Testis (tissue), 3 donors: ENCODE results near the gene TFPI2. TPM values are rescaled to one million over a fixed set of nuclear protein-coding genes. Genes with fewer than 3 reads are reported as not detected.

Source experiments
- DNase-seq: peaks from one replicate; pipeline ENCODE4 v3.0.0-alpha.2; 2019
- H3K27ac ChIP-seq, 2 donors: fragments of 200-600 bp; sonication (generic); one replicate each; pipeline ENCODE4 v1.5.1; 2019
- H3K27me3 ChIP-seq: fragments of 200-600 bp; sonication (generic); one replicate; pipeline ENCODE4 v1.5.1; 2019
- H3K36me3 ChIP-seq: fragments of 200-600 bp; sonication (generic); one replicate; pipeline ENCODE4 v1.5.1; 2017; ENCODE audit warnings: low read depth; ENCODE audit errors: missing control alignments
- H3K4me1 ChIP-seq: fragments of 200-600 bp; sonication (generic); one replicate; pipeline ENCODE4 v1.5.1; 2019
- H3K4me3 ChIP-seq, 2 donors: fragments of 200-600 bp; sonication (generic); one replicate each; pipeline ENCODE4 v1.5.1; 2017 to 2019
- H3K9me3 ChIP-seq: fragments of 200-600 bp; sonication (generic); one replicate; pipeline ENCODE4 v1.5.1; 2017
- CTCF ChIP-seq, 3 experiments: fragments of 450-650 bp in 2 of 3; fragments of 200-600 bp in 1 of 3; sonication (generic) in 1 of 3; IDR thresholded peaks; one replicate each; pipeline ENCODE4 v1.5.1; 2016 to 2019; ENCODE audit warnings: antibody characterized with exemption in 3 of 3, mild to moderate bottlenecking in 2 of 3, moderate library complexity in 1 of 3
- POLR2A ChIP-seq: fragments of 450-650 bp; IDR thresholded peaks from one replicate; pipeline ENCODE4 v1.6.1; 2017; ENCODE audit warnings: antibody characterized with exemption, mild to moderate bottlenecking, moderate library complexity
- WGBS, 2 donors: methylation state at CpG; one replicate each; pipeline ENCODE4 v1.1.5; 2018; 5-methylcytosine and 5-hydroxymethylcytosine counted together
- intact Hi-C: fragments of 100-400 bp; cut with DNase I; formaldehyde crosslinking; loops from one replicate; pipeline ENCODE4 v1.15.1; 2023; ENCODE audit warnings: low total_unique reads
- polyA plus RNA-seq: library from polyadenylated mRNA; stranded (reverse); fragments of 350-450 nt; fragmentation: Illumina TruSeq; extraction: RNeasy Lipid Tissue Mini Kit (QIAGEN cat#74804); gene quantifications from one replicate; pipeline ENCODE4 v1.2.3, GENCODE V29; 2014; ENCODE audit warnings: low read depth, low replicate concordance; ENCODE audit not compliant: insufficient read depth
- total RNA-seq, 2 donors: library from RNA; depleted of rRNA; stranded (reverse); fragments of >200 nt; gene quantifications; one replicate each; pipeline ENCODE4 v1.2.3, GENCODE V29; 2016

TFPI2 gene
- total and polyA plus RNA-seq, 3 donors from 2014 or later: 1.3 to 4.6 (median 1.8) TPM

- no peaks in the 10 kb centered on the region for H3K36me3 ChIP-seq
- WGBS, 2 donors: 80 to 84% methylated on average over 3 of the region's 3 CpGs
- no peak for DNase-seq
- no peaks in the 10 kb centered on the region for H3K9me3 ChIP-seq
- TF ChIP-seq CTCF (IDR thresholded peaks at IDR 0.05) (no peak), POLR2A (no peak)
- H3K27me3 ChIP-seq: no peaks in the 10 kb centered on the region
- no peak overlapping the region for H3K27ac ChIP-seq
- H3K4me1 ChIP-seq: no peaks in the 10 kb centered on the region
- H3K4me3 ChIP-seq: no peak overlapping the region
- intact Hi-C loops: no loop called here
Measured at GRCh38 chr7:93883078-93883916, 7.3 kb downstream of the TFPI2 start.

GRCh38 chr7:93882468-93882867 is 8.1 kb downstream of the TFPI2 start:
- Histone ChIP-seq H3K27me3 (no peaks in the 10 kb centered on the region), H3K4me3 (no peak overlapping the region), H3K36me3 (no peaks in the 10 kb centered on the region), H3K27ac (no peak overlapping the region), H3K4me1 (no peaks in the 10 kb centered on the region), H3K9me3 (no peaks in the 10 kb centered on the region)
- no peak for DNase-seq
- TF ChIP-seq CTCF (IDR thresholded peaks at IDR 0.05) (no peak), POLR2A (no peak)
- intact Hi-C loops: no loop called here

GRCh38 chr7:93879356-93879755 is 11.2 kb downstream of the TFPI2 start:
- Histone ChIP-seq H3K27ac (no peak overlapping the region), H3K27me3 (no peaks in the 10 kb centered on the region), H3K36me3 (no peaks in the 10 kb centered on the region), H3K4me3 (no peak overlapping the region), H3K9me3 (no peaks in the 10 kb centered on the region), H3K4me1 (no peaks in the 10 kb centered on the region)
- TF ChIP-seq POLR2A (no peak), CTCF (IDR thresholded peaks at IDR 0.05) (no peak)
- no peak for DNase-seq
- intact Hi-C loops: no loop called here

GRCh38 chr7:93877742-93878141 is 12.8 kb downstream of the TFPI2 start:
- Histone ChIP-seq H3K4me3 (no peak overlapping the region), H3K4me1 (no peaks in the 10 kb centered on the region), H3K9me3 (no peaks in the 10 kb centered on the region), H3K27me3 (no peaks in the 10 kb centered on the region), H3K27ac (no peak overlapping the region), H3K36me3 (no peaks in the 10 kb centered on the region)
- TF ChIP-seq CTCF (IDR thresholded peaks at IDR 0.05) (no peak), POLR2A (no peak)
- 80 to 93% methylated on average over 3 of the region's 3 CpGs for WGBS, 2 donors
- intact Hi-C loops: no loop called here
- DNase-seq: no peak

GRCh38 chr7:93873998-93874574 is 16.5 kb downstream of the TFPI2 start:
- intact Hi-C loops: no loop called here
- no peaks in the 10 kb centered on the region for H3K36me3 ChIP-seq
- TF ChIP-seq POLR2A (no peak), CTCF (IDR thresholded peaks at IDR 0.05) (no peak)
- no peak for DNase-seq
- H3K9me3 ChIP-seq: no peaks in the 10 kb centered on the region
- H3K27me3 ChIP-seq: no peaks in the 10 kb centered on the region
- 75 to 77% methylated on average over 1 of the region's 1 CpG for WGBS, 2 donors
- H3K27ac ChIP-seq: no peak overlapping the region
- H3K4me3 ChIP-seq: no peak overlapping the region
- H3K4me1 ChIP-seq: no peaks in the 10 kb centered on the region
